HepG2 (cell line): ENCODE measurements around the gene CHDH. TPM values are rescaled to one million over a fixed set of nuclear protein-coding genes. Genes with fewer than 3 reads are reported as not detected.

ENCODE experiments used
- ATAD3A ChIP-seq: sonication (generic); formaldehyde crosslinking; IDR thresholded peaks from 2 replicates; pipeline ENCODE4 v1.4.0; 2020; ENCODE audit warnings: missing genetic modification reagents
- ATF7 ChIP-seq, 2 experiments: fragments of 450-650 bp in 1 of 2; sonication (generic) in 1 of 2; formaldehyde crosslinking in 1 of 2; IDR thresholded peaks; 2 replicates each; pipeline versions ENCODE4 v1.4.0 to v1.6.1; 2016 to 2020; ENCODE audit warnings: antibody characterized with exemption in 1 of 2, mild to moderate bottlenecking in 1 of 2, missing genetic modification reagents in 1 of 2
- CBX2 ChIP-seq, 2 experiments: fragments of 200-600 bp in 1 of 2; sonication (generic); formaldehyde crosslinking in 1 of 2; IDR thresholded peaks; 2 replicates each; pipeline versions ENCODE4 v1.7.0 to v1.8.1; 2018 to 2022; ENCODE audit warnings: low read depth in 2 of 2, low read length in 1 of 2, mild to moderate bottlenecking in 1 of 2, missing genetic modification reagents in 1 of 2
- HNRNPUL1 ChIP-seq: fragments of 200-400 bp; formaldehyde crosslinking; IDR thresholded peaks from 2 replicates; pipeline ENCODE4 v1.6.1; 2017; ENCODE audit warnings: low read depth, mild to moderate bottlenecking, low read length, moderate library complexity
- JUN ChIP-seq: sonication (generic); formaldehyde crosslinking; IDR thresholded peaks from 2 replicates; pipeline ENCODE4 v1.4.0; 2020; ENCODE audit warnings: mild to moderate bottlenecking, missing genetic modification reagents
- MED1 ChIP-seq: sonication (generic); formaldehyde crosslinking; IDR thresholded peaks from 2 replicates; pipeline ENCODE4 v1.4.0; 2020; ENCODE audit warnings: missing genetic modification reagents
- NCOA1 ChIP-seq: sonication (generic); formaldehyde crosslinking; IDR thresholded peaks from 2 replicates; pipeline ENCODE4 v1.9.0; 2021; ENCODE audit warnings: missing genetic modification reagents
- NFE2 ChIP-seq: sonication (generic); formaldehyde crosslinking; IDR thresholded peaks from 2 replicates; pipeline ENCODE4 v1.4.0; 2020; ENCODE audit warnings: missing genetic modification reagents
- PCBP2 ChIP-seq: fragments of 200-400 bp; formaldehyde crosslinking; optimal IDR thresholded peaks from 2 replicates; pipeline ENCODE3; 2018; ENCODE audit warnings: low read length, low read depth; ENCODE audit not compliant: poor library complexity, severe bottlenecking
- PHF21A ChIP-seq: sonication (generic); formaldehyde crosslinking; IDR thresholded peaks from 2 replicates; pipeline ENCODE4 v1.5.0; 2020; ENCODE audit warnings: mild to moderate bottlenecking, missing genetic modification reagents
- RARA ChIP-seq: IDR thresholded peaks from 2 replicates; pipeline ENCODE4 v1.6.1; 2016; ENCODE audit warnings: missing genetic modification reagents, missing compliant biosample characterization
- SMAD3 ChIP-seq: sonication (generic); formaldehyde crosslinking; IDR thresholded peaks from 2 replicates; pipeline ENCODE4 v1.4.0; 2020; ENCODE audit warnings: missing genetic modification reagents
- TEAD2 ChIP-seq: sonication (generic); formaldehyde crosslinking; IDR thresholded peaks from 2 replicates; pipeline ENCODE4 v1.9.0; 2021; ENCODE audit warnings: missing genetic modification reagents
- THYN1 ChIP-seq: sonication (generic); formaldehyde crosslinking; IDR thresholded peaks from 2 replicates; pipeline ENCODE4 v1.8.1; 2023; ENCODE audit warnings: low read depth, mild to moderate bottlenecking, moderate library complexity, missing genetic modification reagents, borderline replicate concordance
- TOE1 ChIP-seq: sonication (generic); formaldehyde crosslinking; IDR thresholded peaks from 2 replicates; pipeline ENCODE4 v1.4.0; 2020; ENCODE audit warnings: mild to moderate bottlenecking, missing genetic modification reagents
- ZBTB21 ChIP-seq: sonication (generic); formaldehyde crosslinking; IDR thresholded peaks from 2 replicates; pipeline ENCODE4 v1.4.0; 2020; ENCODE audit warnings: missing genetic modification reagents
- ZC3H4 ChIP-seq: sonication (generic); formaldehyde crosslinking; IDR thresholded peaks from 2 replicates; pipeline ENCODE4 v1.4.0; 2020; ENCODE audit warnings: missing genetic modification reagents, borderline replicate concordance
- ZNF335 ChIP-seq: sonication (generic); formaldehyde crosslinking; IDR thresholded peaks from 2 replicates; pipeline ENCODE4 v1.4.0; 2020; ENCODE audit warnings: missing genetic modification reagents
- ZNF33B ChIP-seq: sonication (generic); formaldehyde crosslinking; IDR thresholded peaks from 2 replicates; pipeline ENCODE4 v1.5.1; 2020; ENCODE audit warnings: mild to moderate bottlenecking, missing genetic modification reagents
- ZNF382 ChIP-seq: sonication (generic); formaldehyde crosslinking; IDR thresholded peaks from 2 replicates; pipeline ENCODE4 v1.5.0; 2020; ENCODE audit warnings: missing genetic modification reagents, mild to moderate bottlenecking, borderline replicate concordance
- polyA plus RNA-seq, 8 experiments: library from polyadenylated mRNA; depleted of rRNA in 3 of 8; stranded (reverse) in 7 of 8; unstranded in 1 of 8; fragments of >200 nt; fragmentation: Illumina TruSeq in 4 of 8; extraction: Trizol in 4 of 8; gene quantifications; 2 replicates each; pipeline versions ENCODE4 v1.2.1 to v1.2.3, GENCODE V29; 2011 to 2016; ENCODE audit warnings: low read depth in 4 of 8, missing spikeins in 1 of 8, mixed read lengths in 1 of 8; ENCODE audit not compliant: insufficient read depth in 1 of 8
- total RNA-seq, 5 experiments: library from RNA; depleted of rRNA; stranded (reverse); fragments of >200 nt; fragmentation: Illumina TruSeq; extraction: Trizol; gene quantifications; 2 replicates each; pipeline ENCODE4 v1.2.3, GENCODE V29; 2016; ENCODE audit warnings: low read depth in 1 of 5
- TF ChIP-seq, protein P1 (sequence below): sonication (generic); formaldehyde crosslinking; IDR thresholded peaks from 2 replicates; pipeline ENCODE4 v1.8.1; 2023; ENCODE audit warnings: missing genetic modification reagents, mild to moderate bottlenecking, borderline replicate concordance
- TF ChIP-seq, protein P2 (sequence below): conservative IDR thresholded peaks from 2 replicates; pipeline ENCODE4 v1.6.1; 2018; ENCODE audit warnings: missing genetic modification reagents
- TF ChIP-seq, protein P3 (sequence below): sonication (generic); formaldehyde crosslinking; IDR thresholded peaks from 2 replicates; pipeline ENCODE4 v1.5.0; 2020; ENCODE audit warnings: missing genetic modification reagents, mild to moderate bottlenecking, borderline replicate concordance
- TF ChIP-seq, protein P4 (sequence below): IDR thresholded peaks from 2 replicates; pipeline ENCODE4 v1.6.1; 2016; ENCODE audit warnings: control low read depth
- TF ChIP-seq, protein P5 (sequence below): IDR thresholded peaks from 2 replicates; pipeline ENCODE4 v1.6.1; 2012; ENCODE audit warnings: low read depth, low read length, improper control_type of control experiment

The CHDH gene
- total and polyA plus RNA-seq, 2 of the 13 experiments (the other 11 are each of a cell fraction or from before 2014, with no cell fraction given) = 28.1 to 48.9 TPM

DNA sequence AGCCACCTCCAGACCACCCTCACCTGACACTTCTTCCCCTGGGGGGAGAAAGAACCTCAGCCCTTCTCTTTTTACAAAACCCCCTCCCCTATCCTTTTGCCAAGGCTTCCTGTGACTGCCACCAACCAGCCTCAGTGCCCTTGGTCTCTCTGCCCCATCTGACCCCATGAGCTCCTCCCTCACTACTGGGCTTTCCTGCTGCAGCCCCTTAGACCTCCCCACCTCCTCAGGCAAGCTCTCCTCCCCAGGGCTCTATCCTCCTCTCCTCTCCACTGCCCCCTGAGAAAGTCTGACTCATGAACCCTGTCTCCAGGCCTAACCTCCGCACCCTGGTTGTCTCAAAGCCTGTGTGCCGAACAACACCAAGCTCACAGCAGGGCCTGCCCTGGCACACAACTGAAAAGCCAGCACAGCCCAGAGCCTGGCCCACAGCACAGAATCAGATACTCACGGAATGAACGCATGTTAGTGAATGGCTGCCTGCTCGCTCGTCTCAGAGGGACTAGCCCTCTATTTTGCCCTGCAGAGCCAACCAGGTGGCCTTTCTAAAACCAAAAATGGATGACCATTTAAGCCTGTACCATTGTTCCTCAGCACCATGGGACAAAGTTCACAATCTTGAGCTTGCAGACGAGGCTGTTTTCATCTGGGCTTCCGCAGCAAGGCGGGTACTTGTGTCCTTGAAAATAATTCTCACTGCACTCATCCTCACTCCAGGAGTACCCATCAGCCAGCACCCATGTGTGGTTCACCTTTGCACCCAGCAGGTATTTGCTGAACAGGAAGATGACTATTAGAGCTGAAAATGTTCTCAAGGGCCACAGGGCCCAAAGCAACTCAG, 1.7 kb downstream of the CHDH start (continued):
- 0 out of 2 replicates have a peak, but pooled peaks have one; percentile 51 for TF ChIP-seq ZNF33B (CRISPR knock-in tag)
- TF ChIP-seq, protein P1, sequence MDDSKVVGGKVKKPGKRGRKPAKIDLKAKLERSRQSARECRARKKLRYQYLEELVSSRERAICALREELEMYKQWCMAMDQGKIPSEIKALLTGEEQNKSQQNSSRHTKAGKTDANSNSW (CRISPR knock-in tag) = no peak
- TF ChIP-seq, protein P2, sequence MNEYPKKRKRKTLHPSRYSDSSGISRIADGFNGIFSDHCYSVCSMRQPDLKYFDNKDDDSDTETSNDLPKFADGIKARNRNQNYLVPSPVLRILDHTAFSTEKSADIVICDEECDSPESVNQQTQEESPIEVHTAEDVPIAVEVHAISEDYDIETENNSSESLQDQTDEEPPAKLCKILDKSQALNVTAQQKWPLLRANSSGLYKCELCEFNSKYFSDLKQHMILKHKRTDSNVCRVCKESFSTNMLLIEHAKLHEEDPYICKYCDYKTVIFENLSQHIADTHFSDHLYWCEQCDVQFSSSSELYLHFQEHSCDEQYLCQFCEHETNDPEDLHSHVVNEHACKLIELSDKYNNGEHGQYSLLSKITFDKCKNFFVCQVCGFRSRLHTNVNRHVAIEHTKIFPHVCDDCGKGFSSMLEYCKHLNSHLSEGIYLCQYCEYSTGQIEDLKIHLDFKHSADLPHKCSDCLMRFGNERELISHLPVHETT (CRISPR knock-in tag) = no peak
- TF ChIP-seq, protein P3, sequence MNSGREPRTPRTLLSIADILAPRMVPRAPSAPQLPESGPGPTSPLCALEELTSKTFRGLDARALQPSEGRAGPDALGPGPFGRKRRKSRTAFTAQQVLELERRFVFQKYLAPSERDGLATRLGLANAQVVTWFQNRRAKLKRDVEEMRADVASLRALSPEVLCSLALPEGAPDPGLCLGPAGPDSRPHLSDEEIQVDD (CRISPR knock-in tag) = peak; percentile 4; the same call in 1 of the 2 replicates
- peak; percentile 55 for TF ChIP-seq RARA
- TF ChIP-seq TOE1 (CRISPR knock-in tag) = 0 out of 2 replicates have a peak, but pooled peaks have one; percentile 24
- TF ChIP-seq ATAD3A = no peak
- no peak for TF ChIP-seq SMAD3 (CRISPR knock-in tag)
- no peak for TF ChIP-seq NFE2
- 0 out of 2 replicates have a peak, but pooled peaks have one; percentile 24 for TF ChIP-seq JUN (CRISPR knock-in tag)
- peak; percentile 53; the same call in 1 of the 2 replicates for TF ChIP-seq ZBTB21 (CRISPR knock-in tag)
- TF ChIP-seq ZNF335 (CRISPR knock-in tag) = no peak
- TF ChIP-seq TEAD2 = 0 out of 2 replicates have a peak, but pooled peaks have one; percentile 32
- TF ChIP-seq ATF7 (IDR thresholded peaks at IDR 0.05) = no peak
- no peak for TF ChIP-seq ATF7 (CRISPR knock-in tag; IDR thresholded peaks at IDR 0.05)
- TF ChIP-seq PHF21A (CRISPR knock-in tag) = peak; percentile 86
- TF ChIP-seq ZC3H4 (CRISPR knock-in tag) = no peak; the same call in 1 of the 2 replicates
- TF ChIP-seq HNRNPUL1 = no peak
- TF ChIP-seq NCOA1 (CRISPR knock-in tag) = no peak
- no peak for TF ChIP-seq THYN1
- peak; percentile 47 for TF ChIP-seq PCBP2
- TF ChIP-seq, protein P4, sequence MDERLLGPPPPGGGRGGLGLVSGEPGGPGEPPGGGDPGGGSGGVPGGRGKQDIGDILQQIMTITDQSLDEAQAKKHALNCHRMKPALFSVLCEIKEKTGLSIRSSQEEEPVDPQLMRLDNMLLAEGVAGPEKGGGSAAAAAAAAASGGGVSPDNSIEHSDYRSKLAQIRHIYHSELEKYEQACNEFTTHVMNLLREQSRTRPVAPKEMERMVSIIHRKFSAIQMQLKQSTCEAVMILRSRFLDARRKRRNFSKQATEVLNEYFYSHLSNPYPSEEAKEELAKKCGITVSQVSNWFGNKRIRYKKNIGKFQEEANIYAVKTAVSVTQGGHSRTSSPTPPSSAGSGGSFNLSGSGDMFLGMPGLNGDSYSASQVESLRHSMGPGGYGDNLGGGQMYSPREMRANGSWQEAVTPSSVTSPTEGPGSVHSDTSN (CRISPR knock-in tag) = no peak
- TF ChIP-seq, protein P5, sequence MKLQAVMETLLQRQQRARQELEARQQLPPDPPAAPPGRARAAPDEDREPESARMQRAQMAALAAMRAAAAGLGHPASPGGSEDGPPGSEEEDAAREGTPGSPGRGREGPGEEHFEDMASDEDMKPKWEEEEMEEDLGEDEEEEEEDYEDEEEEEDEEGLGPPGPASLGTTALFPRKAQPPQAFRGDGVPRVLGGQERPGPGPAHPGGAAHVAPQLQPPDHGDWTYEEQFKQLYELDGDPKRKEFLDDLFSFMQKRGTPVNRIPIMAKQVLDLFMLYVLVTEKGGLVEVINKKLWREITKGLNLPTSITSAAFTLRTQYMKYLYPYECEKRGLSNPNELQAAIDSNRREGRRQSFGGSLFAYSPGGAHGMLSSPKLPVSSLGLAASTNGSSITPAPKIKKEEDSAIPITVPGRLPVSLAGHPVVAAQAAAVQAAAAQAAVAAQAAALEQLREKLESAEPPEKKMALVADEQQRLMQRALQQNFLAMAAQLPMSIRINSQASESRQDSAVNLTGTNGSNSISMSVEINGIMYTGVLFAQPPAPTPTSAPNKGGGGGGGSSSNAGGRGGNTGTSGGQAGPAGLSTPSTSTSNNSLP = no peak
- peak; percentile 90 for TF ChIP-seq MED1 (CRISPR knock-in tag)
- no peak for TF ChIP-seq ZNF382 (CRISPR knock-in tag)
- TF ChIP-seq CBX2 (IDR thresholded peaks at IDR 0.05; ENCODE audit: low read depth, low read length) = no peak
- no peak for TF ChIP-seq CBX2 (CRISPR knock-in tag; IDR thresholded peaks at IDR 0.05; ENCODE audit: low read depth)
